GM19193 (cell line): ENCODE results near the gene CILP2.

ENCODE experiments used
- POLR2A ChIP-seq: IDR thresholded peaks from 4 replicates; pipeline ENCODE4 v1.6.1; 2011; ENCODE audit not compliant: insufficient read depth, insufficient read length; ENCODE audit errors: extremely low read depth

CILP2 gene

GRCh38 chr19:19514881-19515641 lies 23.0 kb upstream of the CILP2 start, which contains the start of gene TSSK6:
TSSK6 (minus strand) TSS chr19:19515548; CDS start chr19:19515427, 121 bp downstream.
- TF ChIP-seq POLR2A = no peak

GRCh38 chr19:19515642-19516519 lies 22.2 kb upstream of the CILP2 start, which contains the start of gene NDUFA13:
NDUFA13 (plus strand) TSS chr19:19516225; CDS start chr19:19516239, 14 bp downstream.
- TF ChIP-seq POLR2A = peak; percentile 91

GRCh38 chr19:19517235-19517619 lies 20.8 kb upstream of the CILP2 start:
- TF ChIP-seq POLR2A = no peak

GRCh38 chr19:19520989-19521388 lies 17.1 kb upstream of the CILP2 start:
- no peak for TF ChIP-seq POLR2A

- no peak for TF ChIP-seq POLR2A
Observed at GRCh38 chr19:19523177-19523576, 14.9 kb upstream of the CILP2 start.

- TF ChIP-seq POLR2A = no peak
Observed at GRCh38 chr19:19524053-19524452, 14.0 kb upstream of the CILP2 start.

- TF ChIP-seq POLR2A = no peak
Observed at GRCh38 chr19:19525611-19526380, 12.3 kb upstream of the CILP2 start.

- no peak for TF ChIP-seq POLR2A
Observed at GRCh38 chr19:19526581-19527370, 11.3 kb upstream of the CILP2 start.

- TF ChIP-seq POLR2A = no peak
Observed at GRCh38 chr19:19527371-19527656, 10.8 kb upstream of the CILP2 start.

- no peak for TF ChIP-seq POLR2A
Observed at GRCh38 chr19:19527674-19528625, 10.1 kb upstream of the CILP2 start.

GRCh38 chr19:19528721-19529490 lies 9.2 kb upstream of the CILP2 start, which contains the start of gene YJEFN3:
YJEFN3 (plus strand) TSS chr19:19528911; CDS start chr19:19528933, 22 bp downstream.
- TF ChIP-seq POLR2A = no peak

- TF ChIP-seq POLR2A = no peak
Observed at GRCh38 chr19:19529783-19530422, 8.2 kb upstream of the CILP2 start.
